Lower leg skin (tissue), 3 donors: ENCODE results near the gene ARF4.
"Not testable (repeated sequence)": the region's sequence is repeated elsewhere in the genome, so short reads cannot be mapped to it uniquely, and the experiment has no call there.

Source experiments
- POLR2A ChIP-seq, 2 donors: fragments of 450-650 bp; IDR thresholded peaks; one replicate each; pipeline ENCODE4 v1.6.1; 2016 to 2017; ENCODE audit warnings: antibody characterized with exemption in 2 of 2, mild to moderate bottlenecking in 1 of 2, moderate library complexity in 1 of 2
- TF ChIP-seq, protein P1 (sequence below), 3 donors: fragments of 450-650 bp; IDR thresholded peaks; one replicate each; pipeline ENCODE4 v1.5.1; 2016; ENCODE audit warnings: antibody characterized with exemption in 3 of 3, mild to moderate bottlenecking in 3 of 3, moderate library complexity in 2 of 3

DNA sequence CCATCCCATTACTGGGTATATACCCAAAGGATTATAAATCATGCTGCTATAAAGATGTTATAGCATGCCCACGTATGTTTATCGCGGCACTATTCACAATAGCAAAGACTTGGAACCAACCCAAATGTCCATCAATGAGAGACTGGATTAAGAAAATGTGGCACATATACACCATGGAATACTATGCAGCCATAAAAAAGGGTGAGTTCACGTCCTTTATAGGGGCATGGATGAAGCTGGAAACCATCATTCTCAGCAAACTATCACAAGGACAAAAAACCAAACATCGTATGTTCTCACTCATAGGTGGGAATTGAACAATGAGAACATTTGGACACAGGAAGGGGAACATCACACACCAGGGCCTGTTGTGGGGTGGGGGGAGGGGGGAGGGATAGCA is 14.7 kb upstream of the ARF4 start:
- TF ChIP-seq, protein P1, sequence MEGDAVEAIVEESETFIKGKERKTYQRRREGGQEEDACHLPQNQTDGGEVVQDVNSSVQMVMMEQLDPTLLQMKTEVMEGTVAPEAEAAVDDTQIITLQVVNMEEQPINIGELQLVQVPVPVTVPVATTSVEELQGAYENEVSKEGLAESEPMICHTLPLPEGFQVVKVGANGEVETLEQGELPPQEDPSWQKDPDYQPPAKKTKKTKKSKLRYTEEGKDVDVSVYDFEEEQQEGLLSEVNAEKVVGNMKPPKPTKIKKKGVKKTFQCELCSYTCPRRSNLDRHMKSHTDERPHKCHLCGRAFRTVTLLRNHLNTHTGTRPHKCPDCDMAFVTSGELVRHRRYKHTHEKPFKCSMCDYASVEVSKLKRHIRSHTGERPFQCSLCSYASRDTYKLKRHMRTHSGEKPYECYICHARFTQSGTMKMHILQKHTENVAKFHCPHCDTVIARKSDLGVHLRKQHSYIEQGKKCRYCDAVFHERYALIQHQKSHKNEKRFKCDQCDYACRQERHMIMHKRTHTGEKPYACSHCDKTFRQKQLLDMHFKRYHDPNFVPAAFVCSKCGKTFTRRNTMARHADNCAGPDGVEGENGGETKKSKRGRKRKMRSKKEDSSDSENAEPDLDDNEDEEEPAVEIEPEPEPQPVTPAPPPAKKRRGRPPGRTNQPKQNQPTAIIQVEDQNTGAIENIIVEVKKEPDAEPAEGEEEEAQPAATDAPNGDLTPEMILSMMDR (IDR thresholded peaks at IDR 0.05), result not testable (repeated sequence)
- not testable (repeated sequence) for TF ChIP-seq POLR2A (IDR thresholded peaks at IDR 0.05)
